Lower leg skin (tissue), 3 donors: ENCODE data around the gene TMEM125.

Experiments
- CTCF ChIP-seq, 3 donors: fragments of 450-650 bp; IDR thresholded peaks; one replicate each; pipeline ENCODE4 v1.5.1; 2016; ENCODE audit warnings: antibody characterized with exemption in 3 of 3, mild to moderate bottlenecking in 3 of 3, moderate library complexity in 2 of 3
- POLR2A ChIP-seq, 2 donors: fragments of 450-650 bp; IDR thresholded peaks; one replicate each; pipeline ENCODE4 v1.6.1; 2016 to 2017; ENCODE audit warnings: antibody characterized with exemption in 2 of 2, mild to moderate bottlenecking in 1 of 2, moderate library complexity in 1 of 2

- TF ChIP-seq CTCF (IDR thresholded peaks at IDR 0.05) (no peak), POLR2A (IDR thresholded peaks at IDR 0.05) (no peak)
Observed at GRCh38 chr1:43267818-43268425, 1.9 kb upstream of the TMEM125 start.
